Right renal pelvis (tissue), 4 donors: ENCODE data around the gene MEF2C. TPM values are rescaled to one million over a fixed set of nuclear protein-coding genes. Genes with fewer than 3 reads are reported as not detected.

Experiments
- DNase-seq, 4 donors: peaks; one replicate each; pipeline ENCODE4 v3.0.0-alpha.2; 2013; ENCODE audit warnings: low read depth in 4 of 4, low spot score in 3 of 4, missing footprints in 1 of 4
- polyA plus RNA-seq, 4 donors: library from polyadenylated mRNA; unstranded; fragments of 120-200 nt; gene quantifications; one replicate each; pipeline ENCODE4 v1.2.1, GENCODE V29; 2013; ENCODE audit not compliant: insufficient read length in 4 of 4

Gene MEF2C
- polyA plus RNA-seq, 4 donors, result 35.7 to 47.2 (median 43.0) TPM

- no peak for DNase-seq
These were observed 112.4 kb downstream of the MEF2C start for GRCh38 chr5:88770276-88771257.

GRCh38 chr5:88769165-88769564 lies 113.8 kb downstream of the MEF2C start:
- no peak for DNase-seq

- no peak for DNase-seq
These were observed 114.6 kb downstream of the MEF2C start for GRCh38 chr5:88768411-88768810.

GRCh38 chr5:88765798-88766197 lies 117.2 kb downstream of the MEF2C start:
- DNase-seq, result no peak

- DNase-seq, result no peak
These were observed 117.8 kb downstream of the MEF2C start for GRCh38 chr5:88765171-88765570.

GRCh38 chr5:88761939-88762338 lies 121.0 kb downstream of the MEF2C start:
- no peak for DNase-seq

GRCh38 chr5:88761269-88761850 lies 121.6 kb downstream of the MEF2C start:
- DNase-seq, result no peak

- DNase-seq, result no peak
These were observed 122.5 kb downstream of the MEF2C start for GRCh38 chr5:88760527-88760926.

- no peak for DNase-seq
These were observed 124.4 kb downstream of the MEF2C start for GRCh38 chr5:88758591-88758990.

GRCh38 chr5:88758184-88758583 lies 124.8 kb downstream of the MEF2C start:
- DNase-seq, result no peak

GRCh38 chr5:88756953-88757352 lies 126.0 kb downstream of the MEF2C start:
- no peak for DNase-seq

- DNase-seq, result no peak
These were observed 134.3 kb downstream of the MEF2C start for GRCh38 chr5:88748666-88749065.

GRCh38 chr5:88746438-88746882 lies 136.5 kb downstream of the MEF2C start:
- DNase-seq, result no peak

- no peak for DNase-seq
These were observed 137.8 kb downstream of the MEF2C start for GRCh38 chr5:88745093-88745696.

- DNase-seq, result no peak
These were observed 139.7 kb downstream of the MEF2C start for GRCh38 chr5:88743231-88743834.

GRCh38 chr5:88741964-88742363 lies 141.0 kb downstream of the MEF2C start:
- no peak for DNase-seq

- no peak for DNase-seq
These were observed 142.3 kb downstream of the MEF2C start for GRCh38 chr5:88740604-88741185.

GRCh38 chr5:88736494-88736893 lies 146.5 kb downstream of the MEF2C start:
- no peak for DNase-seq

GRCh38 chr5:88734983-88735382 lies 148.0 kb downstream of the MEF2C start:
- no peak for DNase-seq

- no peak for DNase-seq
These were observed 148.8 kb downstream of the MEF2C start for GRCh38 chr5:88734191-88734640.

- DNase-seq, result no peak
These were observed 150.1 kb downstream of the MEF2C start for GRCh38 chr5:88732862-88733261.
